Naive B cell (primary cell): ENCODE data around the gene MAN1A2. TPM values are rescaled to one million over a fixed set of nuclear protein-coding genes. Genes with fewer than 3 reads are reported as not detected.
A peak's percentile ranks its signal among the peaks of the same experiment; 100 is the strongest.

Experiments used
- ATAC-seq, 2 donors: fragments of 150-1000 bp; cut with Tn5 transposase; 2 replicates each; pipeline ENCODE4 v1.10.0; 2021; ENCODE audit warnings: low read depth in 2 of 2, mild to moderate bottlenecking in 2 of 2, moderate library complexity in 2 of 2
- DNase-seq: peaks from one replicate; pipeline ENCODE4 v3.0.0; 2022
- H3K27ac Mint-ChIP-seq, 6 donors: one replicate each; pipeline ENCODE4 v1.8.0; 2020 to 2022; ENCODE audit warnings: mild to moderate bottlenecking in 6 of 6, mixed read lengths in 6 of 6, moderate library complexity in 5 of 6, inconsistent platforms in 2 of 6
- H3K27me3 Mint-ChIP-seq, 3 donors: one replicate each; pipeline ENCODE4 v1.8.0; 2021 to 2022; ENCODE audit warnings: mixed read lengths in 3 of 3, mild to moderate bottlenecking in 1 of 3
- H3K36me3 Mint-ChIP-seq, 2 donors: one replicate each; pipeline ENCODE4 v1.8.0; 2020 to 2022; ENCODE audit warnings: mixed read lengths in 2 of 2, inconsistent platforms in 1 of 2, mild to moderate bottlenecking in 1 of 2
- H3K4me1 Mint-ChIP-seq, 3 donors: one replicate each; pipeline ENCODE4 v1.8.0; 2020 to 2022; ENCODE audit warnings: mixed read lengths in 3 of 3, inconsistent platforms in 1 of 3, mild to moderate bottlenecking in 1 of 3, moderate library complexity in 1 of 3
- H3K4me3 Mint-ChIP-seq, 8 donors: one replicate each; pipeline ENCODE4 v1.8.0; 2020 to 2022; ENCODE audit warnings: mild to moderate bottlenecking in 8 of 8, mixed read lengths in 8 of 8, moderate library complexity in 8 of 8, inconsistent platforms in 2 of 8
- H3K9me3 Mint-ChIP-seq, 7 donors: one replicate each; pipeline ENCODE4 v1.8.0; 2020 to 2022; ENCODE audit warnings: mixed read lengths in 7 of 7, mild to moderate bottlenecking in 5 of 7, inconsistent platforms in 2 of 7, moderate library complexity in 1 of 7
- polyA plus RNA-seq, 6 donors: library from polyadenylated mRNA; unstranded; fragments of 300-500 nt; fragmentation: Illumina TruSeq; gene quantifications; one replicate each; pipeline ENCODE4 v1.2.3, GENCODE V29; 2021; ENCODE audit warnings: low read depth in 6 of 6

Gene MAN1A2
- polyA plus RNA-seq, 6 donors from 2014 or later, result 8.3 to 26.6 (median 21.5) TPM

- peaks cover 15 to 17% (median 16%) of the 10 kb centered on the region in 3 donors for H3K4me1 Mint-ChIP-seq
- DNase-seq (no peak), ATAC-seq (no peak)
- peaks cover 0 to 5% (median 0%) of the 10 kb centered on the region in 3 donors for H3K27me3 Mint-ChIP-seq
- H3K9me3 Mint-ChIP-seq, result no peaks in the 10 kb centered on the region
- no peaks in the 10 kb centered on the region for H3K36me3 Mint-ChIP-seq
- H3K4me3 Mint-ChIP-seq, result peak overlapping the region in 2 of 8 donors; percentile 9 to 74
- H3K27ac Mint-ChIP-seq, result peak overlapping the region in 3 of 6 donors; percentile 9 to 56 (median 28)
Measured at GRCh38 chr1:117574161-117574835, 207.0 kb downstream of the MAN1A2 start.

GRCh38 chr1:117575586-117576225 lies 208.5 kb downstream of the MAN1A2 start:
- no peaks in the 10 kb centered on the region for H3K9me3 Mint-ChIP-seq
- no peaks in the 10 kb centered on the region for H3K36me3 Mint-ChIP-seq

GRCh38 chr1:117576236-117576635 lies 209.0 kb downstream of the MAN1A2 start:
- no peaks in the 10 kb centered on the region for H3K27me3 Mint-ChIP-seq
- H3K4me3 Mint-ChIP-seq, result no peak overlapping the region
- H3K36me3 Mint-ChIP-seq, result no peaks in the 10 kb centered on the region
- no peaks in the 10 kb centered on the region for H3K9me3 Mint-ChIP-seq
- peaks cover 15 to 22% (median 17%) of the 10 kb centered on the region in 3 donors for H3K4me1 Mint-ChIP-seq
- H3K27ac Mint-ChIP-seq, result peak overlapping the region in 1 of 6 donors; percentile 33
- ATAC-seq, result no peak
- no peak for DNase-seq

More at GRCh38 chr1:117575586-117576225, 208.5 kb downstream of the MAN1A2 start:
- DNase-seq (no peak), ATAC-seq (no peak)
- H3K4me3 Mint-ChIP-seq, result no peak overlapping the region
- H3K4me1 Mint-ChIP-seq, result peaks cover 15 to 18% (median 16%) of the 10 kb centered on the region in 3 donors
- H3K27me3 Mint-ChIP-seq, result no peaks in the 10 kb centered on the region
- H3K27ac Mint-ChIP-seq, result peak overlapping the region in 1 of 6 donors; percentile 33

- Mint-ChIP-seq H3K27me3 (no peaks in the 10 kb centered on the region), H3K4me1 (peaks cover 13 to 17% (median 15%) of the 10 kb centered on the region in 3 donors), H3K36me3 (no peaks in the 10 kb centered on the region), H3K9me3 (no peaks in the 10 kb centered on the region), H3K27ac (peak overlapping the region in 3 of 6 donors; percentile 18 to 80 (median 69)), H3K4me3 (no peak overlapping the region)
- ATAC-seq, result no peak
- DNase-seq, result no peak
Measured at GRCh38 chr1:117577191-117577885, 210.1 kb downstream of the MAN1A2 start.

- no peak overlapping the region for H3K4me3 Mint-ChIP-seq
- DNase-seq, result no peak
- no peak for ATAC-seq
- H3K27me3 Mint-ChIP-seq, result no peaks in the 10 kb centered on the region
- H3K4me1 Mint-ChIP-seq, result peaks cover 6 to 9% (median 7%) of the 10 kb centered on the region in 3 donors
- peaks cover 0 to 4% of the 10 kb centered on the region in 2 donors for H3K36me3 Mint-ChIP-seq
- H3K27ac Mint-ChIP-seq, result peak overlapping the region in 1 of 6 donors; percentile 10
- H3K9me3 Mint-ChIP-seq, result peaks cover 0 to 2% (median 0%) of the 10 kb centered on the region in 7 donors
Measured at GRCh38 chr1:117578466-117578865, 211.2 kb downstream of the MAN1A2 start.

Other genes starting within 250 kb of the MAN1A2 start
- under 1 TPM in 2 of 6 donors, not detected in 4; 0.17 to 0.31 TPM for gene TRIM45, start 245.7 kb upstream of the MAN1A2 start, polyA plus RNA-seq
- gene VTCN1, start 156.5 kb upstream of the MAN1A2 start, polyA plus RNA-seq, result not detected
- 10 to 100 TPM; 55.9 to 92.4 (median 65.2) TPM for gene TENT5C, start 238.6 kb downstream of the MAN1A2 start, polyA plus RNA-seq